Tibial artery (tissue), 4 donors: ENCODE data around the gene CACNA2D2.

Experiments
- DNase-seq, 2 donors: peaks; one replicate each; pipeline ENCODE4 v3.0.0-alpha.2; 2019
- H3K27ac ChIP-seq, 2 donors: fragments of 200-600 bp; sonication (generic) in 1 of 2; 1 replicate in 1 of 2; 2 replicates in 1 of 2; pipeline ENCODE4 v1.5.1; 2018 to 2019; ENCODE audit warnings: mild to moderate bottlenecking in 1 of 2
- H3K27me3 ChIP-seq, 2 donors: fragments of 200-600 bp; sonication (generic) in 1 of 2; one replicate each; pipeline versions ENCODE4 v1.5.1 to v1.6.0; 2016 to 2019
- H3K36me3 ChIP-seq, 3 donors: fragments of 200-600 bp; sonication (generic) in 2 of 3; one replicate each; pipeline ENCODE4 v1.5.1; 2016 to 2019; ENCODE audit warnings: mild to moderate bottlenecking in 2 of 3
- H3K4me1 ChIP-seq, 4 donors: fragments of 200-600 bp; sonication (generic) in 2 of 4; 1 replicate in 3 of 4; 2 replicates in 1 of 4; pipeline ENCODE4 v1.5.1; 2016 to 2019
- H3K4me3 ChIP-seq, 2 donors: fragments of 200-600 bp; sonication (generic) in 1 of 2; 1 replicate in 1 of 2; 2 replicates in 1 of 2; pipeline ENCODE4 v1.5.1; 2018 to 2019; ENCODE audit warnings: mild to moderate bottlenecking in 2 of 2
- H3K9me3 ChIP-seq, 3 donors: fragments of 200-600 bp; sonication (generic) in 1 of 3; one replicate each; pipeline ENCODE4 v1.5.1; 2016 to 2019
- intact Hi-C: fragments of 100-400 bp; cut with DNase I; formaldehyde crosslinking; loops from one replicate; pipeline ENCODE4 v1.15.0; 2023; ENCODE audit warnings: low total_unique reads
- TF ChIP-seq, protein P1 (sequence below), 2 experiments: fragments of 200-600 bp in 1 of 2; fragments of 450-650 bp in 1 of 2; IDR thresholded peaks; one replicate each; pipeline ENCODE4 v1.5.1; 2017 to 2019; ENCODE audit warnings: antibody characterized with exemption in 2 of 2, mild to moderate bottlenecking in 1 of 2, moderate library complexity in 1 of 2

CACNA2D2 gene

DNA sequence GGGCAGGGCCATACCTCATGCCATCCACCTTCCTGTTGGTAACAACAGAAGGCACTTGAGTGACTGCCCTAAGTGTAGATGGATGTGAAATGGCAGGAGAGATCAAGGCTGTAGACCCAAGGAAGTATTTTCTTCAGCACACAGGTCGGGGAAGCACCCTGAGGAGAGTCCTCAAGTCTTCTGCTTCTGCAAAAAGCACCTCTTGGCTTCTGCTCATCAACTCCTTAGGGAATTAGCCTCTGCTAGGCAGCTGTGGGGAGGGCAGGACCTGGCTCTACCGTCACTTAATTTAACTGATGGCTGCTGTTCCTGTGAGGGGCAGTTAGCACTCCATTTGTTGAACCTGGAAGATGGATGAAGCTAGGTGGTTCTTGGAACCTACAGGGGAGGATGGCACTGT, 6.9 kb upstream of the CACNA2D2 start:
- H3K27ac ChIP-seq = no peak overlapping the region
- H3K4me3 ChIP-seq = no peak overlapping the region
- H3K36me3 ChIP-seq = no peaks in the 10 kb centered on the region
- H3K9me3 ChIP-seq = no peaks in the 10 kb centered on the region
- no peak for DNase-seq
- intact Hi-C loops = loop anchor here (5.0 kb wide), 1 partner anchor 137 kb away; no protein-coding TSS in a partner anchor
- TF ChIP-seq, protein P1, sequence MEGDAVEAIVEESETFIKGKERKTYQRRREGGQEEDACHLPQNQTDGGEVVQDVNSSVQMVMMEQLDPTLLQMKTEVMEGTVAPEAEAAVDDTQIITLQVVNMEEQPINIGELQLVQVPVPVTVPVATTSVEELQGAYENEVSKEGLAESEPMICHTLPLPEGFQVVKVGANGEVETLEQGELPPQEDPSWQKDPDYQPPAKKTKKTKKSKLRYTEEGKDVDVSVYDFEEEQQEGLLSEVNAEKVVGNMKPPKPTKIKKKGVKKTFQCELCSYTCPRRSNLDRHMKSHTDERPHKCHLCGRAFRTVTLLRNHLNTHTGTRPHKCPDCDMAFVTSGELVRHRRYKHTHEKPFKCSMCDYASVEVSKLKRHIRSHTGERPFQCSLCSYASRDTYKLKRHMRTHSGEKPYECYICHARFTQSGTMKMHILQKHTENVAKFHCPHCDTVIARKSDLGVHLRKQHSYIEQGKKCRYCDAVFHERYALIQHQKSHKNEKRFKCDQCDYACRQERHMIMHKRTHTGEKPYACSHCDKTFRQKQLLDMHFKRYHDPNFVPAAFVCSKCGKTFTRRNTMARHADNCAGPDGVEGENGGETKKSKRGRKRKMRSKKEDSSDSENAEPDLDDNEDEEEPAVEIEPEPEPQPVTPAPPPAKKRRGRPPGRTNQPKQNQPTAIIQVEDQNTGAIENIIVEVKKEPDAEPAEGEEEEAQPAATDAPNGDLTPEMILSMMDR (IDR thresholded peaks at IDR 0.05) = no peak
- peaks cover 0 to 1% (median under 1%) of the 10 kb centered on the region in 4 donors for H3K4me1 ChIP-seq
- H3K27me3 ChIP-seq = peaks cover 0 to 2% of the 10 kb centered on the region in 2 donors

DNA sequence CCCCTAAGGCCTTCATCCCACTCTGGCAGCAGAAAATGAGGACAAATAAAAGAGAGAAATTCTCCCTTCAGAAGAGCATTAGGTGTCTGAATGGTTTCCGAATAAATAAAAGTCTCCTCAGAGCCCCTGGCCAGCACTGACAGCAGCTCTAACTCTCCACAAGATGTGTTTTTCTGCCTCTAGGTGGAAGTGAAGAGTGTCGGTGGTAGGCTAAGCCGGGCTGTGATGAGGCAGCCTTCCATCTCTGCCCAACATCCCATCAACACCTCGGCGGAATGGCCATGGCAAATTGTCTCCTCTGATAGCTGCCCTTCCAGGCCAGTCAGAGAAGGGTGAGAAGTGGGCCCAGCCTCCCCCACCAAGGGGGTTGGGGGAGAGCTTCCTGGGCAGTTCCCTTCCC, 6.3 kb upstream of the CACNA2D2 start:
- Histone ChIP-seq H3K27me3 (peaks cover 0 to 2% of the 10 kb centered on the region in 2 donors), H3K27ac (no peak overlapping the region), H3K36me3 (no peaks in the 10 kb centered on the region), H3K9me3 (no peaks in the 10 kb centered on the region), H3K4me1 (no peaks in the 10 kb centered on the region), H3K4me3 (no peak overlapping the region)
- intact Hi-C loops = loop anchor here (5.0 kb wide), 1 partner anchor 138 kb away; no protein-coding TSS in a partner anchor
- DNase-seq = no peak
- TF ChIP-seq, protein P1 (IDR thresholded peaks at IDR 0.05) = no peak

DNA sequence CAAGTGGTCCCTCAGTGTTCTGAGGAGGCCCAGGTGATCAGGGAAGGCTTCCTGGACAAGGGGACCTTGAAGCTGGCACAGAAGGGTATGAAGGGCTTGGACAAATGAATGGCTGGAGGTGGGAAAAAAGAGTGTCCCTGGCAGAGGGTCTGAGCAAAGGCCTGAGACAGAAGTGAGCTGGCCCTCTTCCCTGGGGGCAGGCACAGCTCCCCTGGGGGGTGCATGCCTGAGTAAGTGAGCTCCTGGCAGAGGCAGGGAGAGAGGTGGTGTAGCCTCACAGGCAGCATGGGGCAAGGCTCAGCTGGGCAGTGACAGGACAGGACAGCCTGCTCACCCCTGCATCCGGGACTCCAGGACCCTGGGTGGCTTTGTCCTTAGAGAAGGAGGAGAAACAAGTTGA, 5.4 kb upstream of the CACNA2D2 start:
- Histone ChIP-seq H3K27me3 (peaks cover 0 to 2% of the 10 kb centered on the region in 2 donors), H3K4me3 (no peak overlapping the region), H3K27ac (no peak overlapping the region), H3K36me3 (no peaks in the 10 kb centered on the region), H3K4me1 (peaks cover 0 to 3% (median 0%) of the 10 kb centered on the region in 4 donors), H3K9me3 (no peaks in the 10 kb centered on the region)
- DNase-seq = no peak
- intact Hi-C loops = no loop called here
- TF ChIP-seq, protein P1 (IDR thresholded peaks at IDR 0.05) = no peak

DNA sequence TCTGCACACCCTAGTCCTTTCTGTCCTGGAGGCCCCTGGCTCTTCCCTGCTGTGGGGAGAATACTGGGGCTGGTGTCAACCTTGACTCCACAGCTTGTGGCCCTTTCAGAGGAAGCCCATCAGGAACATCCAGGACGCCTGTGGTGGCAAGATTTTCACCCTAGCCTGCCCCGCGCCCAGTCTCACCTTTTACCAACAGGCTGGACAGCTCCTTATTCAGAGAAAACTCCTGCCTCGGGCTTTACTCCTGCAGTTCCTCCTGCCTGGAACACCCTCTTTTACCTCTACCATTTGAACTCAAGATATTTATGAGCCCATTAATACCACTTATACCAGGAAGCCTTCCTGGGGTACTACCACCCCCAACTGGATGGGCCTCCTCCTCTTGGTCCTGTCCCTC, 2.7 kb upstream of the CACNA2D2 start:
- H3K36me3 ChIP-seq = no peaks in the 10 kb centered on the region
- DNase-seq = no peak
- intact Hi-C loops = no loop called here
- H3K27me3 ChIP-seq = peaks cover 0 to 7% of the 10 kb centered on the region in 2 donors
- H3K4me1 ChIP-seq = peaks cover 0 to 18% (median 10%) of the 10 kb centered on the region in 4 donors
- H3K27ac ChIP-seq = no peak overlapping the region
- no peak overlapping the region for H3K4me3 ChIP-seq
- TF ChIP-seq, protein P1 (IDR thresholded peaks at IDR 0.05) = no peak
- H3K9me3 ChIP-seq = no peaks in the 10 kb centered on the region

DNA sequence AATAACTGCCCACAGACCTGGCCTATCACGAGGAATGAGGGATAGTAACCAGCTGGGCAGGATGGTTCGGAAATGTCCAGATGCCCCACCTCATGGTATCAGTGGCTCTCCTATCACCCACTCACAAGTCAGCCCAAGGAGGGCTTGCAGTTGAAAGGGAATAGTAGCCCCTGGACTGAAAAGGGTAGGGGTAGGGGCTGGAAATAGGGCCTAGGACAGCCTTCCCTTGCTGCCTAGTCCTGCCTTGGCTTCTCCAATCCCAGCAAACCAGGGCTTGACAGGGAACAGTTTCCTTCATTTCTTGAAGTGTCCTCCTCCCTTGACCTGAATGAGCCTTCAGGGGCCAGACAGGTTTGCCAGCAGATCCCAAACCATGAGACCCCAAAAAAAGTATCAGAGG, 1.2 kb upstream of the CACNA2D2 start:
- Histone ChIP-seq H3K4me3 (no peak overlapping the region), H3K9me3 (no peaks in the 10 kb centered on the region)
- intact Hi-C loops = no loop called here

More for the DNA sequence above, 1.2 kb upstream of the CACNA2D2 start:
- no peak for DNase-seq
- TF ChIP-seq, protein P1 (IDR thresholded peaks at IDR 0.05) = no peak
- Histone ChIP-seq H3K36me3 (no peaks in the 10 kb centered on the region), H3K27ac (no peak overlapping the region), H3K4me1 (peaks cover 0 to 18% (median 10%) of the 10 kb centered on the region in 4 donors), H3K27me3 (peaks cover 0 to 15% of the 10 kb centered on the region in 2 donors)
